ENCODE measurements around the gene MYO1B.

DNA sequence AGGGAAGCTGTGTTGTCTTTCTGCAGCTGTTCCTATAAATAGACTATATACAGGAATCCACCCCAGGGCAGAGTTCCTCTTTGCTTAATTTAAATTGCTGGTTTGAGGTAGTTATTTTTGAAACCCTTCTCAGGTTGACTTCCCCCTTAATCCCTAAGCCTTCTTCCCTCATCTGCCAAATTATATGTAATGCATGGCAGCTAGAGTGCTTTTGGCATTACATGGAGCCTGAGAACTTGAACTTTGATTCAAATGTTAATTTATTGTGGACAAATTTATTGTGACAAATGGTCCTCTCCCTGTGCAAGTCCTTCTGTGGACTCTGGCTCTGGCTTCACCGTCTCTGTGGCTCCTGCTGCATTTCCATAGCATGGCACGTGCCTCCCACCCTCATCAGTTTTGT is 29.2 kb downstream of the MYO1B start:
- TF ChIP-seq MXI1 (IDR thresholded peaks at IDR 0.05; ENCODE audit: borderline replicate concordance, low read depth, low read length) (no peak), RFX5 (IDR thresholded peaks at IDR 0.05; ENCODE audit: low read depth, low read length) (no peak), CHD1 (IDR thresholded peaks at IDR 0.05; ENCODE audit: low read depth, low read length) (no peak), SMC3 (IDR thresholded peaks at IDR 0.05; ENCODE audit: low read depth, low read length) (no peak)
- TF ChIP-seq, protein P1, sequence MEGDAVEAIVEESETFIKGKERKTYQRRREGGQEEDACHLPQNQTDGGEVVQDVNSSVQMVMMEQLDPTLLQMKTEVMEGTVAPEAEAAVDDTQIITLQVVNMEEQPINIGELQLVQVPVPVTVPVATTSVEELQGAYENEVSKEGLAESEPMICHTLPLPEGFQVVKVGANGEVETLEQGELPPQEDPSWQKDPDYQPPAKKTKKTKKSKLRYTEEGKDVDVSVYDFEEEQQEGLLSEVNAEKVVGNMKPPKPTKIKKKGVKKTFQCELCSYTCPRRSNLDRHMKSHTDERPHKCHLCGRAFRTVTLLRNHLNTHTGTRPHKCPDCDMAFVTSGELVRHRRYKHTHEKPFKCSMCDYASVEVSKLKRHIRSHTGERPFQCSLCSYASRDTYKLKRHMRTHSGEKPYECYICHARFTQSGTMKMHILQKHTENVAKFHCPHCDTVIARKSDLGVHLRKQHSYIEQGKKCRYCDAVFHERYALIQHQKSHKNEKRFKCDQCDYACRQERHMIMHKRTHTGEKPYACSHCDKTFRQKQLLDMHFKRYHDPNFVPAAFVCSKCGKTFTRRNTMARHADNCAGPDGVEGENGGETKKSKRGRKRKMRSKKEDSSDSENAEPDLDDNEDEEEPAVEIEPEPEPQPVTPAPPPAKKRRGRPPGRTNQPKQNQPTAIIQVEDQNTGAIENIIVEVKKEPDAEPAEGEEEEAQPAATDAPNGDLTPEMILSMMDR (conservative IDR thresholded peaks at IDR 0.05; ENCODE audit: low read depth, low read length), result no peak

All from IMR-90 (cell line).